ENCODE measurements around the gene FILIP1L. TPM values are rescaled to one million over a fixed set of nuclear protein-coding genes. Genes with fewer than 3 reads are reported as not detected.

Gene FILIP1L
- total RNA-seq, 1 experiment from 2014 or later: 3.7 TPM

Other genes starting within 250 kb of the FILIP1L start
- gene TBC1D23, start 146.5 kb upstream of the FILIP1L start, total RNA-seq (2014; rRNA removed; shearing (Covaris generic)): 49.2 and 52.3 TPM in 2 replicates
- gene NIT2, start 220.3 kb upstream of the FILIP1L start, total RNA-seq (2014; rRNA removed; shearing (Covaris generic)): 37.9 and 47.8 TPM in 2 replicates